GM08714 (cell line): Measurements from ENCODE around the gene VCX2.
"Not testable (repeated sequence)": the region's sequence is repeated elsewhere in the genome, so short reads cannot be mapped to it uniquely, and the experiment has no call there.

ENCODE experiments used
- H3K4me3 ChIP-seq: fragments of 200-500 bp; sonication (Bioruptor generic); 2 replicates; pipeline ENCODE4 v1.5.1; 2014; ENCODE audit warnings: mild to moderate bottlenecking, low read length, inconsistent platforms
- ZNF274 ChIP-seq: IDR thresholded peaks from 2 replicates; pipeline ENCODE4 v1.6.1; 2012; ENCODE audit warnings: mild to moderate bottlenecking, low read depth, low read length

Gene VCX2

GRCh38 chrX:8141896-8142295 lies 29.2 kb downstream of the VCX2 start:
- no peak for TF ChIP-seq ZNF274
- no peak overlapping the region for H3K4me3 ChIP-seq

- H3K4me3 ChIP-seq = no peak overlapping the region
These were observed 29.9 kb downstream of the VCX2 start for GRCh38 chrX:8140986-8141744.

GRCh38 chrX:8139716-8140115 lies 31.4 kb downstream of the VCX2 start:
- no peak for TF ChIP-seq ZNF274
- no peak overlapping the region for H3K4me3 ChIP-seq

More at GRCh38 chrX:8140986-8141744, 29.9 kb downstream of the VCX2 start:
- no peak for TF ChIP-seq ZNF274

- no peak overlapping the region for H3K4me3 ChIP-seq
- TF ChIP-seq ZNF274 = no peak
These were observed 32.8 kb downstream of the VCX2 start for GRCh38 chrX:8138252-8138651.

GRCh38 chrX:8126648-8127047 lies 44.4 kb downstream of the VCX2 start:
- no peak for TF ChIP-seq ZNF274
- no peak overlapping the region for H3K4me3 ChIP-seq

GRCh38 chrX:8126092-8126491 lies 45.0 kb downstream of the VCX2 start:
- no peak overlapping the region for H3K4me3 ChIP-seq
- no peak for TF ChIP-seq ZNF274

GRCh38 chrX:8125566-8125965 lies 45.5 kb downstream of the VCX2 start:
- TF ChIP-seq ZNF274 = no peak
- no peak overlapping the region for H3K4me3 ChIP-seq

- H3K4me3 ChIP-seq = no peak overlapping the region
- no peak for TF ChIP-seq ZNF274
These were observed 48.5 kb downstream of the VCX2 start for GRCh38 chrX:8122538-8122937.

- not testable (repeated sequence) for H3K4me3 ChIP-seq
These were observed 49.7 kb downstream of the VCX2 start for GRCh38 chrX:8121391-8121790.
